HG03066 (cell line): Measurements from ENCODE around the gene CFAP300.

Source experiments
- ATAC-seq: cut with Tn5 transposase; IDR thresholded peaks from one replicate; pipeline ENCODE4 v1.9.1; 2021; ENCODE audit warnings: low read depth; ENCODE audit not compliant: unreplicated experiment

CFAP300 gene

GRCh38 chr11:102047305-102047924, at the start of gene CFAP300:
Gene CFAP300, plus strand, starts transcription at chr11:102047437. Its CDS starts 34 bp downstream, at chr11:102047471.
- no peak for ATAC-seq

GRCh38 chr11:102001657-102002338, 45.4 kb upstream of the CFAP300 start:
- ATAC-seq = no peak

GRCh38 chr11:102004220-102004619, 43.0 kb upstream of the CFAP300 start:
- no peak for ATAC-seq

GRCh38 chr11:102005306-102005705, 41.9 kb upstream of the CFAP300 start:
- ATAC-seq = no peak

GRCh38 chr11:102006835-102007566, 40.2 kb upstream of the CFAP300 start:
- no peak for ATAC-seq

GRCh38 chr11:102007567-102008437, 39.4 kb upstream of the CFAP300 start:
- peak; percentile 81 for ATAC-seq

DNA sequence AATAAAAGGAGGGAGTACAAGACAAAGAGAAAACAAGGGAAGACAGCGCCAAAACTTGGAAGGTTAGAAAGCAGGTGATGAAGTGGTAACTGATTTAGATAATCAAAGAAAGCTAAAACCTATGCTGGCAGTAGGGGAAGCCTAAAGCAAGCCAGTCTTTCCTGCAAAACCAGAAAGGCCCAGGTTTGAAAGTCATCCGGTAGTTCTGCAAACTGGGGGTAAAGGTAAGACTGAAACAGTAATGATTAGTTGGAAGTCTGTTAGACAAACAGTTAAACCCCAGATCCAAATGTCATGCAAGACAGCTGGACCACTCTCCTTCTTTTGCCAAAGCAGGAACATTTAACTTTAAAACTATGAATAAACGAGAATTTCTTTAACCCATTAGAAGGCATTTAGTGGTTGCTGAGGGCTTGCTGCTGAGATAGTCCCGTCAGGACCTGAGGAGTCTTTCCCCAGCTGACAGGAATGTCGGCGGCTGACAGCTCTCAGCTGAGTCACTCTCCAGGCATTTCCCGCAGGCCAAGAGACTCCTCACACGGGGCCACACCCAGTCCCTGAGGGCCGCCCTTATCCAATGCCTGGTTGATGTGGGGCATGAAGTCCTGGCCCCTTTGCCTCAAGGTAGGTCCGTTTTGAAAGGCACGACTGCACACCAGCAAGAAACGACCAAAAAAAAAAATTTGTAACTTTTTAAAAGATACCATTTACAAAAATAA, 36.3 kb upstream of the CFAP300 start:
- ATAC-seq = no peak

GRCh38 chr11:102012946-102013345, 34.3 kb upstream of the CFAP300 start:
- no peak for ATAC-seq

DNA sequence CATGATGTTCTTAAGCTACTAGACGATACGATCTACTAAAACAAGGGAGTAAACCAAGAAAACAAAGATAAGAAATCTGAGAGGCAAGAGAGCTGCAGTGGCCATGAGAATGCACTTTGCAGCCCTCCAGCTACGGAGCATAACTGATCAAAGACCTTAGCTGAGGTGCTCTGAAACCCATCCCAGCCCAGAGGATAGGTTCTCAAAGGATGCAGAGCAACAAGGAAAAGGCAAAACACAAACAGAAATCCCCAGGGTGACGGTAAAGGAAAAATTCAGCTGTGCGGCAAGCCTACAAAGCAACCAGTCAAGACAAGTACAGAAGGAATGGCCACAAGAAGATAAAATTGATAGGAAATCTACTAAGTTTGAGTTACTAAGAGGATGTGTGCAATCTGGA, 32.5 kb upstream of the CFAP300 start:
- no peak for ATAC-seq

GRCh38 chr11:102017026-102017425, 30.2 kb upstream of the CFAP300 start:
- no peak for ATAC-seq

DNA sequence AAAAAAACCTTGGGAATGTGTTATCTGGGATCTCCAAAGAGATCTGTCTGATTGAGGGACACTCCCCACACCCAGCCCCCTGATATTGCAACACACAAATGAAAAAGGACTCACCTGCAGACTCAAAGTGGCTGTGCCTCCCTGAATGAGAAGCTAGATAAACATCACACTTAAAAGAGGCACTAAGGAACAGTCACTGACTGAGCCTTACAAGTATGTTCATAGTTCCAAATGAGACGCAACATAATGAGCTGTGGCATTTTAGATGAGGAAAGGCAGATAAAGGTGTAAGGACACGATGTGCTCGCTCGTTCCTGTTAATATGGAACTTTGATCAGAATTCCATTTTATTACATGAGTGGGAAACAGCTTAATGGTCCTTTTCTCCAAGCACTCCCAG, 21.0 kb upstream of the CFAP300 start:
- ATAC-seq = no peak

GRCh38 chr11:102026959-102027358, 20.3 kb upstream of the CFAP300 start:
- no peak for ATAC-seq

DNA sequence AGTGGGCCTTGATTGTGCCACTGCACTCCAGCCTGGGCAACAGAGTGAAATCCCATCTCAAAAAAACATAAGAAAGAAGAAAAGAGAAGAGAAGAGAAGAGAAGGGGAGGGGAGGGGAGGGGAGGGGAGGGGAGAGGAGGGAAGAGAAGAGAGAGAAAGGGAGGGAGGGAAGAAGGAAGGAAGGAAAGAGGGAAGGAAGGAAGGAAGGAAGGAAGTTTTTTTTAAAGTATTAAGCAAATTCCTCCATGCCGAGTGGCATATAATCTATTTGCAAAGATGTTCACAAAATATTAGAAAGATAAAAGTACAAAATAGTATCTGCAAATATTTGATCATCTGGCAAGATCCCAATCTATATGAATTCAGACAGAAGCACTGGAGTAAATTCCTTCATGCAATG, 10.5 kb upstream of the CFAP300 start:
- ATAC-seq = no peak

- ATAC-seq = no peak
Measured at GRCh38 chr11:102046841-102047240, 396 bp upstream of the CFAP300 start.

DNA sequence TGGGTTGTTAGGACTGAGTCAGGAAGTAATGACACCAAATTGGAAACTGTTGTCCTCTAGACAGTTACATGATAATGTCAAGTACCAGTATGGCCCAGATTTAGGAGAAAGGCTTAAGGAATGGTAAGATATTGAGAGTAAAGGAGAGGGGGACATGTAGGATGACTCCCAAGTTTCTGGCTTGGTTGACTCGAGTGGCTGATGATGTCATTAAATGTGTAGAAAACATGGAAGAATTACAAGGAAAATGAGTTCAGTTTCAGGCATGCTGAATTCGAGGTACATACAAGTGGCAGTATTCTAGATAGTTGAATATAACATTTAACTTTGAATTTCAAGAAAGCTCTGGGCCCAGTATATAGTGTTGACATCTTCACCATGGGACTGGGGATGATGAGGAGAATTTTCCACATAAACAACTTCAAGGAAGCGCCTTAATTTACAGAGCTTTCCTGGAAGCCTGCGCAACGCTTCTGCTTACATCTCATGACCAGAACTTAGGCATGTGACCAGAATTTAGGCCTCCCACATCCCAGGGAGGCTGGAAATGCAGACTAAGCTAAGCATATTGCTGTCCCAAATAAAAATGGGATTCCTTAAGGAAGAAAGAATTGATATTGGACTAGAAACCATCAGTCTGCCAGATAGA, 3.8 kb downstream of the CFAP300 start:
- ATAC-seq = no peak

- ATAC-seq = no peak
Measured at GRCh38 chr11:102061276-102061675, 14.0 kb downstream of the CFAP300 start.

DNA sequence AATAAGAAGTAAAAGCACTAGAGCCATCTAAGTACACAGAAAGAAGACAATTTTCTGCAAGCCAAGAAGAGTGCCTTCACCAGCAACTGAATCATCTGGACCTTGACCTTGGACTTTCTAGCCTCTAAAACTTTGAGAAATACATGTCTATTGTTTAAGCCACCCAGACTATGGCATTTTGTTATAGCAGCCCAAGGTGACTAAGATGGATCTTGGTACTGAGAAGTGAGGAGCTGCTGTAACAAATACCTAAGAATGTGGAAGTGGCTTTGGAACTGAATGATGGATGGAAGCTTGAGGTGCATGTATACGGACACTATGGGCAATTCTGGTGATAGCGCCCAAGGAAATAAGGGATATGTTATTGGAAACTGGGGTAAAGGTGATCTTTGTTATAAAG, 14.9 kb downstream of the CFAP300 start:
- ATAC-seq = no peak

- ATAC-seq = no peak
Measured at GRCh38 chr11:102064316-102064715, 17.1 kb downstream of the CFAP300 start.

GRCh38 chr11:102070766-102071165, 23.5 kb downstream of the CFAP300 start:
- no peak for ATAC-seq
